SK-N-MC (cell line): ENCODE results near the gene AMER1.

ENCODE experiments used
- DNase-seq: peaks from one replicate; pipeline ENCODE4 v3.0.0-alpha.2; 2011; ENCODE audit warnings: low read depth, low spot score
- H3K27ac ChIP-seq: fragments of 200-600 bp; sonication (generic); 2 replicates; pipeline ENCODE4 v1.5.1; 2016; ENCODE audit warnings: mixed run types
- H3K36me3 ChIP-seq: fragments of 200-600 bp; sonication (generic); 2 replicates; pipeline ENCODE4 v1.6.1; 2017; ENCODE audit warnings: antibody characterized with exemption, low read length, mixed read lengths; ENCODE audit not compliant: insufficient read depth
- H3K4me3 ChIP-seq: fragments of 200-600 bp; sonication (generic); 2 replicates; pipeline ENCODE4 v1.5.1; 2016
- H3K9ac ChIP-seq: fragments of 200-600 bp; sonication (generic); 2 replicates; pipeline ENCODE4 v1.8.0; 2017; ENCODE audit warnings: mixed run types, mixed read lengths; ENCODE audit not compliant: insufficient read length
- H3K9me3 ChIP-seq: fragments of 200-600 bp; sonication (generic); 2 replicates; pipeline ENCODE4 v1.6.1; 2017; ENCODE audit warnings: low read depth, mild to moderate bottlenecking, antibody characterized with exemption, low read length, moderate library complexity, mixed read lengths
- EZH2 ChIP-seq: fragments of 200-600 bp; sonication (generic); IDR thresholded peaks from one replicate; pipeline ENCODE4 v1.6.1; 2017; ENCODE audit warnings: antibody characterized with exemption
- FOXP2 ChIP-seq: optimal IDR thresholded peaks from 2 replicates; pipeline ENCODE3; 2011; ENCODE audit warnings: mild to moderate bottlenecking, moderate library complexity; ENCODE audit not compliant: insufficient read depth; ENCODE audit errors: extremely low read length, control extremely low read depth
- POLR2AphosphoS5 ChIP-seq: IDR thresholded peaks from 2 replicates; pipeline ENCODE4 v1.6.1; 2012; ENCODE audit warnings: mild to moderate bottlenecking, low read depth, low read length, borderline replicate concordance

AMER1 gene

GRCh38 chrX:64151911-64152310 is 53.6 kb downstream of the AMER1 start:
- no peak overlapping the region for H3K9ac ChIP-seq
- no peak for DNase-seq
- no peak overlapping the region for H3K27ac ChIP-seq
- no peak overlapping the region for H3K4me3 ChIP-seq
- no peaks in the 10 kb centered on the region for H3K36me3 ChIP-seq
- TF ChIP-seq EZH2 (no peak), POLR2AphosphoS5 (no peak), FOXP2 (no peak)
- no peaks in the 10 kb centered on the region for H3K9me3 ChIP-seq

- TF ChIP-seq EZH2 = no peak
- TF ChIP-seq POLR2AphosphoS5 = no peak
- no peak for TF ChIP-seq FOXP2
- no peak overlapping the region for H3K9ac ChIP-seq
- no peak overlapping the region for H3K4me3 ChIP-seq
- no peak overlapping the region for H3K27ac ChIP-seq
- H3K9me3 ChIP-seq = no peaks in the 10 kb centered on the region
- no peak for DNase-seq
- H3K36me3 ChIP-seq = no peaks in the 10 kb centered on the region
Measured at GRCh38 chrX:64150775-64151174, 54.7 kb downstream of the AMER1 start.
